ENCODE results near the gene SLC7A6.

Gene SLC7A6

GRCh38 chr16:68244903-68245853 is 19.1 kb upstream of the SLC7A6 start, which contains the start of gene PLA2G15:
PLA2G15 (plus strand) TSS chr16:68245373; CDS start chr16:68245427, 54 bp downstream.
- no peak for TF ChIP-seq CTCF (IDR thresholded peaks at IDR 0.05; ENCODE audit: control extremely low read depth, extremely low read depth, low read depth, missing control alignments)
- peak; percentile 98 for DNase-seq (ENCODE audit: extremely low spot score)
- ChIA-PET POLR2A (interaction anchor here (0.7 kb wide), 2 partner anchors 13 to 176 kb away, joined by 3 to 4 read pairs; no protein-coding TSS in a partner anchor), CTCF (interaction anchor here (0.8 to 7.6 kb wide), 7 partner anchors 9 to 144 kb away, joined by 3 to 101 read pairs (median 5); partner anchors contain the start of genes PRMT7, SLC7A6 and SLC7A6OS)

GRCh38 chr16:68246121-68246520 is 18.2 kb upstream of the SLC7A6 start:
- no peak for TF ChIP-seq CTCF (IDR thresholded peaks at IDR 0.05; ENCODE audit: control extremely low read depth, extremely low read depth, low read depth, missing control alignments)
- DNase-seq (ENCODE audit: extremely low spot score) = no peak
- POLR2A ChIA-PET = interaction anchor here (0.7 kb wide), 1 partner anchor 49 kb away, joined by 3 read pairs; no protein-coding TSS in a partner anchor
- CTCF ChIA-PET = interaction anchor here (1.0 to 7.6 kb wide), 3 partner anchors 15 to 83 kb away, joined by 3 to 101 read pairs (median 11); partner anchors contain the start of gene SLC7A6

- ChIA-PET POLR2A (interaction anchor here (0.7 kb wide), 1 partner anchor 48 kb away, joined by 3 read pairs; no protein-coding TSS in a partner anchor), CTCF (interaction anchor here (1.0 to 7.6 kb wide), 3 partner anchors 15 to 82 kb away, joined by 3 to 101 read pairs (median 11); partner anchors contain the start of gene SLC7A6)
- no peak for TF ChIP-seq CTCF (IDR thresholded peaks at IDR 0.05; ENCODE audit: control extremely low read depth, extremely low read depth, low read depth, missing control alignments)
- no peak for DNase-seq (ENCODE audit: extremely low spot score)
Observed at GRCh38 chr16:68246666-68247065, 17.7 kb upstream of the SLC7A6 start.

GRCh38 chr16:68247400-68247799 is 16.9 kb upstream of the SLC7A6 start:
- DNase-seq (ENCODE audit: extremely low spot score) = no peak
- POLR2A ChIA-PET = no interaction called here
- CTCF ChIA-PET = interaction anchor here (2.5 to 19.1 kb wide), 4 partner anchors 14 to 83 kb away, joined by 6 to 619 read pairs (median 107); partner anchors contain the start of gene SLC7A6
- TF ChIP-seq CTCF (IDR thresholded peaks at IDR 0.05; ENCODE audit: control extremely low read depth, extremely low read depth, low read depth, missing control alignments) = no peak

- DNase-seq (ENCODE audit: extremely low spot score) = no peak
- POLR2A ChIA-PET = no interaction called here
- no peak for TF ChIP-seq CTCF (IDR thresholded peaks at IDR 0.05; ENCODE audit: control extremely low read depth, extremely low read depth, low read depth, missing control alignments)
- CTCF ChIA-PET = interaction anchor here (2.5 to 19.1 kb wide), 3 partner anchors 15 to 82 kb away, joined by 6 to 619 read pairs (median 113); partner anchors contain the start of gene SLC7A6
Observed at GRCh38 chr16:68247932-68248331, 16.4 kb upstream of the SLC7A6 start.

GRCh38 chr16:68249371-68249770 is 15.0 kb upstream of the SLC7A6 start:
- no peak for TF ChIP-seq CTCF (IDR thresholded peaks at IDR 0.05; ENCODE audit: control extremely low read depth, extremely low read depth, low read depth, missing control alignments)
- no peak for DNase-seq (ENCODE audit: extremely low spot score)
- ChIA-PET CTCF (interaction anchor here (2.5 to 19.1 kb wide), 3 partner anchors 13 to 81 kb away, joined by 6 to 619 read pairs (median 113); partner anchors contain the start of gene SLC7A6), POLR2A (no interaction called here)

Data from GM10248 (cell line).